OCI-LY3 (cell line): ENCODE results near the gene MAT2B.

Source experiments
- H2AFZ ChIP-seq: fragments of 200-600, 300-600 bp; shearing (Covaris generic); 2 replicates; pipeline ENCODE4 v1.6.0; 2014; ENCODE audit warnings: antibody characterized with exemption, low read depth, low read length
- H3K27ac ChIP-seq: fragments of 200-600, 300-600 bp; sonication (generic); 2 replicates; pipeline ENCODE4 v1.5.1; 2014; ENCODE audit warnings: mild to moderate bottlenecking, low read length, moderate library complexity, mixed read lengths
- H3K27me3 ChIP-seq: fragments of 200-600, 300-600 bp; sonication (generic); 2 replicates; pipeline ENCODE4 v1.6.1; 2014; ENCODE audit warnings: low read depth, low read length, mixed read lengths
- H3K36me3 ChIP-seq: fragments of 200-600, 300-600 bp; sonication (generic); replicated peaks from 2 replicates; pipeline ENCODE3; 2014; ENCODE audit warnings: low read depth, low read length, mixed read lengths
- H3K4me1 ChIP-seq: fragments of 300-600, 200-600 bp; sonication (generic); 2 replicates; pipeline ENCODE4 v1.6.1; 2014; ENCODE audit warnings: low read length, mixed read lengths
- H3K4me2 ChIP-seq: fragments of 200-600, 300-600 bp; sonication (generic); 2 replicates; pipeline ENCODE4 v1.6.1; 2014; ENCODE audit warnings: low read length, mixed read lengths
- H3K4me3 ChIP-seq: fragments of 300-600, 200-600 bp; sonication (generic); 2 replicates; pipeline ENCODE4 v1.5.1; 2014; ENCODE audit warnings: antibody characterized with exemption, mild to moderate bottlenecking, low read length, moderate library complexity
- H3K79me2 ChIP-seq: fragments of 300-600, 200-600 bp; shearing (Covaris generic); 2 replicates; pipeline ENCODE4 v1.6.1; 2014; ENCODE audit warnings: mild to moderate bottlenecking, low read length, mixed read lengths
- H3K9ac ChIP-seq: fragments of 300-600, 200-600 bp; shearing (Covaris generic); 2 replicates; pipeline ENCODE4 v1.6.0; 2014; ENCODE audit warnings: mild to moderate bottlenecking, low read length, moderate library complexity
- H3K9me3 ChIP-seq: fragments of 200-600, 300-600 bp; shearing (Covaris generic); 2 replicates; pipeline ENCODE4 v1.6.1; 2014; ENCODE audit warnings: low read length, mixed read lengths; ENCODE audit not compliant: insufficient read depth
- H4K20me1 ChIP-seq: fragments of 200-600, 300-600 bp; sonication (generic); 2 replicates; pipeline ENCODE4 v1.6.1; 2016; ENCODE audit warnings: low read length, mixed read lengths; ENCODE audit not compliant: insufficient read depth
- CTCF ChIP-seq: fragments of 200-600, 300-600 bp; sonication (generic); IDR thresholded peaks from 2 replicates; pipeline ENCODE4 v1.5.1; 2014; ENCODE audit warnings: antibody characterized with exemption, low read length, low read depth
- EZH2phosphoT487 ChIP-seq: fragments of 200-600 bp; shearing (Covaris generic); IDR thresholded peaks from 2 replicates; pipeline ENCODE4 v1.6.1; 2018; ENCODE audit warnings: antibody characterized with exemption, mixed run types, low read depth

Gene MAT2B

GRCh38 chr5:163566678-163567077, 61.3 kb downstream of the MAT2B start:
- H3K4me3 ChIP-seq = peak overlapping the region; percentile 77
- no peak overlapping the region for H2AFZ ChIP-seq
- no peaks in the 10 kb centered on the region for H3K36me3 ChIP-seq
- peaks cover 44% of the 10 kb centered on the region for H3K27me3 ChIP-seq
- no peak for TF ChIP-seq CTCF
- no peak for TF ChIP-seq EZH2phosphoT487
- H3K27ac ChIP-seq = no peak overlapping the region
- no peak overlapping the region for H3K9ac ChIP-seq
- H3K9me3 ChIP-seq = no peaks in the 10 kb centered on the region
- no peaks in the 10 kb centered on the region for H3K79me2 ChIP-seq
- H4K20me1 ChIP-seq = no peaks in the 10 kb centered on the region
- H3K4me2 ChIP-seq = peak overlapping the region; percentile 86
- H3K4me1 ChIP-seq = peaks cover 20% of the 10 kb centered on the region

GRCh38 chr5:163567811-163568210, 62.4 kb downstream of the MAT2B start:
- Histone ChIP-seq H3K4me1 (peaks cover 20% of the 10 kb centered on the region), H3K9ac (no peak overlapping the region), H3K27me3 (peaks cover 44% of the 10 kb centered on the region), H3K79me2 (no peaks in the 10 kb centered on the region), H3K4me3 (no peak overlapping the region), H4K20me1 (no peaks in the 10 kb centered on the region), H3K27ac (no peak overlapping the region), H3K9me3 (no peaks in the 10 kb centered on the region), H3K4me2 (no peak overlapping the region), H2AFZ (no peak overlapping the region), H3K36me3 (no peaks in the 10 kb centered on the region)
- no peak for TF ChIP-seq CTCF
- TF ChIP-seq EZH2phosphoT487 = no peak
